Measurements from ENCODE around the gene IGFBP4.

IGFBP4 gene

DNA sequence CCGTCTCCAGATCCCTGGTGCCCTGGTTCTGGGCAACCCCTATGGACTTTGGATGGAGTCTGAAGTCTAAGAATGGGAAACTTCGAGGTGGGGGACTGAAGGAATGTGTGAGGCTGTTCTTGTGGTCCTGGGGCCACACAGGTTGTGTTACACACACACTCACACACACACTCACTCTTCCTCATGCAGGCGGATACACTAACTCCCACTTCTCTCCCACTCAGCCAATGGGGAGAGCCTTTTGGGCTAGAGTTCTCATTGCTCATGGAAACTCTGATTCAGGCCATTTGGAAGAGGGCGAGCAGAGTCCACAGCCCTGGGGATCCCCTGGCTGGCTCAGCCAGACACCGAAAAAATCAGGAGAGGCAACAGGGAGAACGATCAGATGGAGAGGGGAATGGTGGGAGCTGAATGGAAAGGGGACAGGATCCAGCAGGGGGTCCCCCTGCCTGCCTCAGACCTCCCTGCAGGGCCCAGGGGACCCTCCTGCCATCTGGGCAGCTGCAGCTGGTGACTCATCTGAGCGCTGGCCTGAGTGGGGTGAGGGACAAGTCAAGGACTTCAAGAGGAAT lies 9.1 kb downstream of the IGFBP4 start:
- Histone ChIP-seq H3K9me3 (ENCODE audit: control insufficient read depth, insufficient read depth, low read length) (no peaks in the 10 kb centered on the region), H3K27me3 (ENCODE audit: control insufficient read depth, low read length) (peaks cover 30% of the 10 kb centered on the region), H3K36me3 (ENCODE audit: control insufficient read depth, low read length) (no peaks in the 10 kb centered on the region), H3K4me1 (ENCODE audit: control insufficient read depth, low read length) (no peaks in the 10 kb centered on the region), H4K20me1 (ENCODE audit: control insufficient read depth, insufficient read depth, low read depth, low read length) (no peaks in the 10 kb centered on the region), H3K79me2 (ENCODE audit: control insufficient read depth, low read length) (no peaks in the 10 kb centered on the region), H3K9me2 (replicated peaks; ENCODE audit: control insufficient read depth, low read length) (no peaks in the 10 kb centered on the region), H3K27ac (ENCODE audit: low read depth, low read length) (no peak overlapping the region), H3K4me2 (ENCODE audit: low read length) (no peak overlapping the region), H3K4me3 (ENCODE audit: low read length) (no peak overlapping the region), H3F3A (ENCODE audit: control insufficient read depth, insufficient read depth) (no peaks in the 10 kb centered on the region)
- TF ChIP-seq CTCF (IDR thresholded peaks at IDR 0.05; ENCODE audit: low read depth, low read length, poor library complexity, severe bottlenecking) (no peak), EZH2phosphoT487 (IDR thresholded peaks at IDR 0.05; ENCODE audit: borderline replicate concordance, low read length) (no peak)

DNA sequence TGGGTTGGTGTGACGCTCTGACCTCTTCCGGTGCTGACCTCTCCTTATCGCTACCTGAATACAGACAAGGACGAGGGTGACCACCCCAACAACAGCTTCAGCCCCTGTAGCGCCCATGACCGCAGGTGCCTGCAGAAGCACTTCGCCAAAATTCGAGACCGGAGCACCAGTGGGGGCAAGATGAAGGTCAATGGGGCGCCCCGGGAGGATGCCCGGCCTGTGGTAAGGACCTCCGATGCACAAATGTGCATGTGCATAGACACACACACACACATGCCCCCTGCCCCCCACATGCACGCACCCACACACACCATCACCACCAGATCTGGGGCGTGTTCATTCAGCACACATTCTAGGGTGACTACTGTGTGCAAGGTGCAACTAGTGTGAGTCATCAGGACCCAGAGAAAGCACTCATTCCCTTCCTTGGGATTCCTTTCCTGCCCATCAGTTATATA lies 9.7 kb downstream of the IGFBP4 start:
- no peak overlapping the region for H3K4me3 ChIP-seq (ENCODE audit: low read length)
- no peak overlapping the region for H3K4me2 ChIP-seq (ENCODE audit: low read length)
- no peaks in the 10 kb centered on the region for H3K4me1 ChIP-seq (ENCODE audit: control insufficient read depth, low read length)
- no peaks in the 10 kb centered on the region for H3F3A ChIP-seq (ENCODE audit: control insufficient read depth, insufficient read depth)
- H3K27ac ChIP-seq (ENCODE audit: low read depth, low read length), result no peak overlapping the region
- H3K27me3 ChIP-seq (ENCODE audit: control insufficient read depth, low read length), result peaks cover 28% of the 10 kb centered on the region
- no peaks in the 10 kb centered on the region for H3K9me2 ChIP-seq (replicated peaks; ENCODE audit: control insufficient read depth, low read length)
- H3K9me3 ChIP-seq (ENCODE audit: control insufficient read depth, insufficient read depth, low read length), result no peaks in the 10 kb centered on the region
- TF ChIP-seq CTCF (IDR thresholded peaks at IDR 0.05; ENCODE audit: low read depth, low read length, poor library complexity, severe bottlenecking), result no peak
- TF ChIP-seq EZH2phosphoT487 (IDR thresholded peaks at IDR 0.05; ENCODE audit: borderline replicate concordance, low read length), result no peak
- H4K20me1 ChIP-seq (ENCODE audit: control insufficient read depth, insufficient read depth, low read depth, low read length), result no peaks in the 10 kb centered on the region
- no peaks in the 10 kb centered on the region for H3K79me2 ChIP-seq (ENCODE audit: control insufficient read depth, low read length)
- no peaks in the 10 kb centered on the region for H3K36me3 ChIP-seq (ENCODE audit: control insufficient read depth, low read length)

- H4K20me1 ChIP-seq (ENCODE audit: control insufficient read depth, insufficient read depth, low read depth, low read length), result no peaks in the 10 kb centered on the region
- H3K4me3 ChIP-seq (ENCODE audit: low read length), result no peak overlapping the region
- no peaks in the 10 kb centered on the region for H3K4me1 ChIP-seq (ENCODE audit: control insufficient read depth, low read length)
These were observed 10.8 kb downstream of the IGFBP4 start for GRCh38 chr17:40453881-40454612.

More at GRCh38 chr17:40453881-40454612, 10.8 kb downstream of the IGFBP4 start:
- H3K9me2 ChIP-seq (replicated peaks; ENCODE audit: control insufficient read depth, low read length), result no peaks in the 10 kb centered on the region
- H3K36me3 ChIP-seq (ENCODE audit: control insufficient read depth, low read length), result no peaks in the 10 kb centered on the region
- no peaks in the 10 kb centered on the region for H3F3A ChIP-seq (ENCODE audit: control insufficient read depth, insufficient read depth)
- H3K79me2 ChIP-seq (ENCODE audit: control insufficient read depth, low read length), result no peaks in the 10 kb centered on the region
- H3K27me3 ChIP-seq (ENCODE audit: control insufficient read depth, low read length), result peaks cover 17% of the 10 kb centered on the region
- TF ChIP-seq CTCF (IDR thresholded peaks at IDR 0.05; ENCODE audit: low read depth, low read length, poor library complexity, severe bottlenecking) (no peak), EZH2phosphoT487 (IDR thresholded peaks at IDR 0.05; ENCODE audit: borderline replicate concordance, low read length) (no peak)
- H3K27ac ChIP-seq (ENCODE audit: low read depth, low read length), result no peak overlapping the region
- H3K9me3 ChIP-seq (ENCODE audit: control insufficient read depth, insufficient read depth, low read length), result no peaks in the 10 kb centered on the region
- no peak overlapping the region for H3K4me2 ChIP-seq (ENCODE audit: low read length)

Data from DOHH2 (cell line).